WTC11 (cell line): ENCODE data around the gene IL27RA.

Source experiments
- CBFB ChIP-seq: sonication (generic); formaldehyde crosslinking; IDR thresholded peaks from 2 replicates; pipeline ENCODE4 v1.8.1; 2022; ENCODE audit warnings: mild to moderate bottlenecking, low read depth, missing genetic modification reagents
- CTCF ChIP-seq: fragments of 200-600 bp; IDR thresholded peaks from 2 replicates; pipeline ENCODE4 v1.8.0; 2022; ENCODE audit warnings: antibody characterized with exemption

GRCh38 chr19:14102102-14102696, 70.6 kb downstream of the IL27RA start:
- TF ChIP-seq CBFB (no peak), CTCF (no peak)
